GM12878 (cell line): ENCODE measurements around the gene SLC22A7. TPM values are rescaled to one million over a fixed set of nuclear protein-coding genes. Genes with fewer than 3 reads are reported as not detected.

ENCODE experiments used
- ATAC-seq: fragments of 200-7000 bp; cut with Tn5 transposase; 3 replicates; pipeline ENCODE4 v1.9.1; 2020; ENCODE audit warnings: mild to moderate bottlenecking, moderate library complexity
- BruUV-seq: library from RNA; stranded (reverse); fragments of 400-500 nt; replicated peaks from 2 replicates; lab custom pipeline; 2021; lab: Mats Ljungman, UMichigan
- CTCF ChIA-PET: fragments of 300-600 bp; sonication (Branson Sonifier 250); formaldehyde crosslinking; extraction: SDS; loops from one replicate; lab custom pipeline; 2021; ENCODE audit warnings: inconsistent platforms; lab: Yijun Ruan, JAX
- POLR2A ChIA-PET: fragments of 350-600 bp; formaldehyde crosslinking; extraction: SDS; loops from one replicate; lab custom pipeline; 2021; ENCODE audit warnings: inconsistent platforms; lab: Charles Lee
- RAD21 ChIA-PET: fragments of 300-600 bp; sonication (Branson Sonifier 250); formaldehyde crosslinking; loops from one replicate; lab custom pipeline; 2023; ENCODE audit warnings: antibody characterized with exemption; ENCODE audit not compliant: unreplicated experiment; lab: Charles Lee
- SMC1A ChIA-PET: fragments of 300-600 bp; sonication (Branson Sonifier 250); formaldehyde crosslinking; loops from one replicate; lab custom pipeline; 2023; ENCODE audit not compliant: unreplicated experiment, uncharacterized antibody; lab: Charles Lee
- DNase-seq: peaks from one replicate; pipeline ENCODE4 v3.0.0-alpha.2; 2011; ENCODE audit warnings: low read depth, low spot score
- FAIRE-seq: peaks from 3 replicates; lab custom pipeline; 2011; peaks lifted over from hg19 to GRCh38; lab: Jason Lieb, UNC
- H2AFZ ChIP-seq: 2 replicates; pipeline ENCODE4 v1.6.0; 2011; ENCODE audit warnings: low read depth, low read length, control low read depth; ENCODE audit not compliant: control insufficient read depth
- H3K27ac ChIP-seq: 2 replicates; pipeline ENCODE4 v1.5.1; 2011; ENCODE audit warnings: control low read depth; ENCODE audit not compliant: control insufficient read depth, insufficient read depth
- H3K27me3 ChIP-seq, 2 experiments: replicated peaks in 1 of 2; 2 replicates each; pipeline versions ENCODE4 v1.6.0 to v1.6.1; 2011; ENCODE audit warnings: low read length in 1 of 2; ENCODE audit not compliant: control insufficient read depth in 2 of 2, insufficient read depth in 2 of 2
- H3K36me3 ChIP-seq, 2 experiments: 2 replicates each; pipeline ENCODE4 v1.5.1; 2011; ENCODE audit warnings: low read length in 1 of 2; ENCODE audit not compliant: control insufficient read depth in 2 of 2, insufficient read depth in 2 of 2
- H3K4me1 ChIP-seq: 2 replicates; pipeline ENCODE4 v1.6.1; 2011; ENCODE audit warnings: mild to moderate bottlenecking, low read length, moderate library complexity, mixed read lengths; ENCODE audit not compliant: control insufficient read depth, insufficient read depth
- H3K4me2 ChIP-seq: 2 replicates; pipeline ENCODE4 v1.6.0; 2011; ENCODE audit warnings: control low read depth; ENCODE audit not compliant: control insufficient read depth, insufficient read depth
- H3K4me3 ChIP-seq: fragments of 200-600 bp; sonication (generic); 2 replicates; pipeline ENCODE4 v1.5.1; 2016
- H3K79me2 ChIP-seq: 2 replicates; pipeline ENCODE4 v1.6.0; 2011; ENCODE audit warnings: low read length; ENCODE audit not compliant: control insufficient read depth, insufficient read depth
- H3K9ac ChIP-seq: 2 replicates; pipeline ENCODE4 v1.8.0; 2011; ENCODE audit warnings: low read length, control low read depth, mixed read lengths; ENCODE audit not compliant: control insufficient read depth, insufficient read depth
- H3K9me3 ChIP-seq: replicated peaks from 3 replicates; pipeline ENCODE4 v1.5.1; 2011; ENCODE audit warnings: mild to moderate bottlenecking, low read length; ENCODE audit not compliant: control insufficient read depth, insufficient read depth
- H4K20me1 ChIP-seq: 2 replicates; pipeline ENCODE4 v1.6.0; 2011; ENCODE audit not compliant: control insufficient read depth, insufficient read depth
- BHLHE40 ChIP-seq, 2 experiments: fragments of 450-650 bp in 1 of 2; IDR thresholded peaks; 2 replicates each; pipeline ENCODE4 v1.6.1; 2011 to 2017; ENCODE audit warnings: low read depth in 2 of 2, borderline replicate concordance in 1 of 2, improper control_type of control experiment in 1 of 2, low read length in 1 of 2, mild to moderate bottlenecking in 1 of 2
- EP300 ChIP-seq, 2 experiments: fragments of 150-350 bp in 1 of 2; IDR thresholded peaks; 2 replicates each; pipeline ENCODE4 v1.6.1; 2011 to 2012; ENCODE audit warnings: low read depth in 2 of 2, low read length in 2 of 2, borderline replicate concordance in 1 of 2, improper control_type of control experiment in 1 of 2, inconsistent platforms in 1 of 2; ENCODE audit not compliant: control insufficient read depth in 1 of 2
- HDGF ChIP-seq: fragments of 450-650 bp; IDR thresholded peaks from 2 replicates; pipeline ENCODE4 v1.6.1; 2016; ENCODE audit warnings: antibody characterized with exemption
- IKZF2 ChIP-seq, 2 experiments: fragments of 450-650 bp; IDR thresholded peaks; 2 replicates each; pipeline ENCODE4 v1.6.1; 2017; ENCODE audit warnings: mild to moderate bottlenecking in 2 of 2, moderate library complexity in 2 of 2
- MEF2A ChIP-seq: IDR thresholded peaks from 2 replicates; pipeline ENCODE4 v1.6.1; 2011; ENCODE audit warnings: low read depth, mild to moderate bottlenecking, low read length, moderate library complexity; ENCODE audit not compliant: insufficient read depth
- NFYB ChIP-seq: IDR thresholded peaks from 2 replicates; pipeline ENCODE4 v1.6.1; 2011; ENCODE audit warnings: low read depth, mild to moderate bottlenecking, low read length, improper control_type of control experiment, moderate library complexity; ENCODE audit not compliant: insufficient read depth
- SIX5 ChIP-seq: IDR thresholded peaks from 2 replicates; pipeline ENCODE4 v1.6.1; 2011; ENCODE audit warnings: mild to moderate bottlenecking, low read depth, low read length, moderate library complexity; ENCODE audit not compliant: severe bottlenecking
- STAT1 ChIP-seq: fragments of 450-650 bp; conservative IDR thresholded peaks from 2 replicates; pipeline ENCODE4 v1.6.1; 2014; ENCODE audit warnings: antibody characterized with exemption, mild to moderate bottlenecking
- STAT3 ChIP-seq: IDR thresholded peaks from 2 replicates; pipeline ENCODE4 v1.6.1; 2011; ENCODE audit warnings: low read depth, low read length, improper control_type of control experiment
- WGBS: methylation state at CpG from one replicate; pipeline ENCODE4 v1.1.6; 2016; ENCODE audit warnings: low lambda C conversion rate; ENCODE audit not compliant: insufficient replicate concordance, insufficient coverage; ENCODE audit errors: missing lambda C conversion rate; 5-methylcytosine and 5-hydroxymethylcytosine counted together
- in situ Hi-C: fragments of 300-500 bp; cut with MboI; formaldehyde crosslinking; loops from 9 replicates; pipeline ENCODE4 v1.14.3; 2018; ENCODE audit warnings: mixed read lengths
- intact Hi-C: fragments of 100-400 bp; cut with micrococcal nuclease; formaldehyde crosslinking; loops from one replicate; pipeline ENCODE4 v1.14.2; 2022; ENCODE audit not compliant: unreplicated experiment
- polyA plus RNA-seq, 11 experiments: library from polyadenylated mRNA; depleted of rRNA in 4 of 11; unstranded in 6 of 11; stranded (reverse) in 5 of 11; fragments of >200 nt; fragmentation: Nextera tagmentation in 4 of 11; fragmentation: Illumina TruSeq in 1 of 11; extraction: Ambion mirVana in 4 of 11; extraction: Trizol in 1 of 11; gene quantifications; 1 replicate in 1 of 11; 2 replicates in 10 of 11; pipeline versions ENCODE4 v1.2.1 to v1.2.3, GENCODE V29; 2011 to 2016; ENCODE audit warnings: inconsistent platforms in 2 of 11, missing spikeins in 2 of 11, low read depth in 1 of 11
- total RNA-seq, 4 experiments: library from RNA; depleted of rRNA in 3 of 4; stranded (reverse); fragments of >200 nt in 3 of 4; fragmentation: Illumina TruSeq in 1 of 4; extraction: Trizol in 1 of 4; gene quantifications; 2 replicates each; pipeline versions ENCODE4 v1.2.1 to v1.2.3, GENCODE V29; 2013 to 2021
- TF ChIP-seq, protein P1 (sequence below): fragments of 450-650 bp; IDR thresholded peaks from 2 replicates; pipeline ENCODE4 v1.6.1; 2016; ENCODE audit warnings: mild to moderate bottlenecking, moderate library complexity, borderline replicate concordance
- TF ChIP-seq, protein P2 (sequence below): fragments of 450-650 bp; IDR thresholded peaks from 2 replicates; pipeline ENCODE4 v1.6.1; 2017; ENCODE audit warnings: low read depth, mild to moderate bottlenecking, moderate library complexity

Gene SLC22A7
- total and polyA plus RNA-seq, 10 of the 15 experiments (the other 5 are each of a cell fraction or from before 2014, with no cell fraction given) = 0.08 to 0.31 TPM; not detected in 8

- POLR2A ChIA-PET = interaction anchor here (0.6 kb wide), 2 partner anchors 107 to 546 kb away, joined by 3 to 4 read pairs; no protein-coding TSS in a partner anchor
- H3K4me3 ChIP-seq = no peak overlapping the region
- intact Hi-C loops (no loop called here), in situ Hi-C loops (no loop called here)
- RAD21 ChIA-PET = no interaction called here
- 39% methylated on average over 3 of the region's 3 CpGs for WGBS
- no peak overlapping the region for H3K9ac ChIP-seq
- H3K9me3 ChIP-seq = no peaks in the 10 kb centered on the region
- H3K27me3 ChIP-seq = no peaks in the 10 kb centered on the region
- peak in 1 of 2 experiments; percentile 43; a peak in 1 of 4 replicates for TF ChIP-seq IKZF2 (IDR thresholded peaks at IDR 0.05)
- peak in 1 of 2 experiments; percentile 32; a peak in 1 of 4 replicates for TF ChIP-seq BHLHE40 (IDR thresholded peaks at IDR 0.05; ENCODE audit: borderline replicate concordance in 1 of 2, low read depth in 2 of 2, low read length in 1 of 2)
- TF ChIP-seq HDGF = no peak
- peak overlapping the region; percentile 47 for H3K4me2 ChIP-seq
- H3K27ac ChIP-seq = no peak overlapping the region; the same call in 1 of the 2 replicates
- SMC1A ChIA-PET = no interaction called here
- no peaks in the 10 kb centered on the region for H4K20me1 ChIP-seq
- FAIRE-seq (no peak), ATAC-seq (peak; percentile 60), DNase-seq (no peak)
- peaks cover 8 to 37% of the 10 kb centered on the region in 2 experiments; a peak in 3 of 4 replicates for H3K36me3 ChIP-seq
- H3K79me2 ChIP-seq = peaks cover 29% of the 10 kb centered on the region
- no TSS peak for BruUV-seq
- no peak overlapping the region for H2AFZ ChIP-seq
- H3K4me1 ChIP-seq = peaks cover 17% of the 10 kb centered on the region
- CTCF ChIA-PET = no interaction called here
These were observed 49.0 kb downstream of the SLC22A7 start for GRCh38 chr6:43347021-43347420.

DNA sequence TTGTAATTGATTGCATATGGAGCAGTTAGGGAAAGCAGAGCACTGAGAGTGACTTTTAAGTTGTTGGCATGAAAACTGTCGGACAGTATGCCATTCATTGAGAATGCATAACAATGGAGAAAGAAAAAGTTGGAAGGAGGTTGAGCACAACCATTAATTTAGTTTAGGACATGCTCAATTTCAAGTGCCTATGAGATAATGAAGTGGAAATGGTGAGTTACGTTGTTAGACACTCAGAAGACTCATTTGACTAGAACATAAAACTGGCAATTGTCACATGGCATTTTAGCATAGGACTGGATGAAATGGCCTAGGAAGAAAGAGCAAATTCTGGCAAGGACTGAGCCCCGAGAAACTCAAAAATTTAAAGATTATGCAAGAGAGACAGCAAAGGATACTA lies 49.4 kb downstream of the SLC22A7 start:
- SMC1A ChIA-PET = no interaction called here
- no peak overlapping the region; the same call in 1 of the 2 replicates for H3K27ac ChIP-seq
- in situ Hi-C loops = no loop called here
- TF ChIP-seq, protein P1, sequence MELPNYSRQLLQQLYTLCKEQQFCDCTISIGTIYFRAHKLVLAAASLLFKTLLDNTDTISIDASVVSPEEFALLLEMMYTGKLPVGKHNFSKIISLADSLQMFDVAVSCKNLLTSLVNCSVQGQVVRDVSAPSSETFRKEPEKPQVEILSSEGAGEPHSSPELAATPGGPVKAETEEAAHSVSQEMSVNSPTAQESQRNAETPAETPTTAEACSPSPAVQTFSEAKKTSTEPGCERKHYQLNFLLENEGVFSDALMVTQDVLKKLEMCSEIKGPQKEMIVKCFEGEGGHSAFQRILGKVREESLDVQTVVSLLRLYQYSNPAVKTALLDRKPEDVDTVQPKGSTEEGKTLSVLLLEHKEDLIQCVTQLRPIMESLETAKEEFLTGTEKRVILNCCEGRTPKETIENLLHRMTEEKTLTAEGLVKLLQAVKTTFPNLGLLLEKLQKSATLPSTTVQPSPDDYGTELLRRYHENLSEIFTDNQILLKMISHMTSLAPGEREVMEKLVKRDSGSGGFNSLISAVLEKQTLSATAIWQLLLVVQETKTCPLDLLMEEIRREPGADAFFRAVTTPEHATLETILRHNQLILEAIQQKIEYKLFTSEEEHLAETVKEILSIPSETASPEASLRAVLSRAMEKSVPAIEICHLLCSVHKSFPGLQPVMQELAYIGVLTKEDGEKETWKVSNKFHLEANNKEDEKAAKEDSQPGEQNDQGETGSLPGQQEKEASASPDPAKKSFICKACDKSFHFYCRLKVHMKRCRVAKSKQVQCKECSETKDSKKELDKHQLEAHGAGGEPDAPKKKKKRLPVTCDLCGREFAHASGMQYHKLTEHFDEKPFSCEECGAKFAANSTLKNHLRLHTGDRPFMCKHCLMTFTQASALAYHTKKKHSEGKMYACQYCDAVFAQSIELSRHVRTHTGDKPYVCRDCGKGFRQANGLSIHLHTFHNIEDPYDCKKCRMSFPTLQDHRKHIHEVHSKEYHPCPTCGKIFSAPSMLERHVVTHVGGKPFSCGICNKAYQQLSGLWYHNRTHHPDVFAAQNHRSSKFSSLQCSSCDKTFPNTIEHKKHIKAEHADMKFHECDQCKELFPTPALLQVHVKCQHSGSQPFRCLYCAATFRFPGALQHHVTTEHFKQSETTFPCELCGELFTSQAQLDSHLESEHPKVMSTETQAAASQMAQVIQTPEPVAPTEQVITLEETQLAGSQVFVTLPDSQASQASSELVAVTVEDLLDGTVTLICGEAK = no peak
- no peak for TF ChIP-seq NFYB
- no peak for TF ChIP-seq EP300 (IDR thresholded peaks at IDR 0.05; ENCODE audit: borderline replicate concordance in 1 of 2, control insufficient read depth in 1 of 2, low read depth in 2 of 2, low read length in 2 of 2)
- TF ChIP-seq SIX5 = no peak
- TF ChIP-seq, protein P2, sequence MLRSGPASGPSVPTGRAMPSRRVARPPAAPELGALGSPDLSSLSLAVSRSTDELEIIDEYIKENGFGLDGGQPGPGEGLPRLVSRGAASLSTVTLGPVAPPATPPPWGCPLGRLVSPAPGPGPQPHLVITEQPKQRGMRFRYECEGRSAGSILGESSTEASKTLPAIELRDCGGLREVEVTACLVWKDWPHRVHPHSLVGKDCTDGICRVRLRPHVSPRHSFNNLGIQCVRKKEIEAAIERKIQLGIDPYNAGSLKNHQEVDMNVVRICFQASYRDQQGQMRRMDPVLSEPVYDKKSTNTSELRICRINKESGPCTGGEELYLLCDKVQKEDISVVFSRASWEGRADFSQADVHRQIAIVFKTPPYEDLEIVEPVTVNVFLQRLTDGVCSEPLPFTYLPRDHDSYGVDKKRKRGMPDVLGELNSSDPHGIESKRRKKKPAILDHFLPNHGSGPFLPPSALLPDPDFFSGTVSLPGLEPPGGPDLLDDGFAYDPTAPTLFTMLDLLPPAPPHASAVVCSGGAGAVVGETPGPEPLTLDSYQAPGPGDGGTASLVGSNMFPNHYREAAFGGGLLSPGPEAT = no peak
- TF ChIP-seq MEF2A = no peak
- no peak for TF ChIP-seq STAT1
- TF ChIP-seq STAT3 = no peak

More for the DNA sequence above, 49.4 kb downstream of the SLC22A7 start:
- 96% methylated on average over 3 of the region's 3 CpGs for WGBS
- peaks cover 17% of the 10 kb centered on the region for H3K4me1 ChIP-seq
- no peak for FAIRE-seq
- peaks cover 6 to 41% of the 10 kb centered on the region in 2 experiments; a peak in 3 of 4 replicates for H3K36me3 ChIP-seq
- DNase-seq = no peak
- H3K9me3 ChIP-seq = no peaks in the 10 kb centered on the region
- H3K4me3 ChIP-seq = no peak overlapping the region
- RAD21 ChIA-PET = no interaction called here
- intact Hi-C loops = no loop called here
- H2AFZ ChIP-seq = no peak overlapping the region
- BruUV-seq = no TSS peak
- H3K4me2 ChIP-seq = peak overlapping the region; percentile 47
- POLR2A ChIA-PET = no interaction called here
- no peaks in the 10 kb centered on the region for H4K20me1 ChIP-seq
- CTCF ChIA-PET = no interaction called here
- no peak for ATAC-seq
- H3K79me2 ChIP-seq = peaks cover 33% of the 10 kb centered on the region
- H3K9ac ChIP-seq = no peak overlapping the region
- H3K27me3 ChIP-seq = no peaks in the 10 kb centered on the region
